CD4-positive, alpha-beta T cell treated with Interleukin-4 for 1 hour (primary cell): ENCODE measurements around the gene ITGA11.
"Not testable (repeated sequence)": the region's sequence is repeated elsewhere in the genome, so short reads cannot be mapped to it uniquely, and the experiment has no call there.

Experiments used
- DNase-seq, 2 donors: peaks; one replicate each; pipeline ENCODE4 v3.0.0-alpha.2; 2020 to 2022

The ITGA11 gene

DNA sequence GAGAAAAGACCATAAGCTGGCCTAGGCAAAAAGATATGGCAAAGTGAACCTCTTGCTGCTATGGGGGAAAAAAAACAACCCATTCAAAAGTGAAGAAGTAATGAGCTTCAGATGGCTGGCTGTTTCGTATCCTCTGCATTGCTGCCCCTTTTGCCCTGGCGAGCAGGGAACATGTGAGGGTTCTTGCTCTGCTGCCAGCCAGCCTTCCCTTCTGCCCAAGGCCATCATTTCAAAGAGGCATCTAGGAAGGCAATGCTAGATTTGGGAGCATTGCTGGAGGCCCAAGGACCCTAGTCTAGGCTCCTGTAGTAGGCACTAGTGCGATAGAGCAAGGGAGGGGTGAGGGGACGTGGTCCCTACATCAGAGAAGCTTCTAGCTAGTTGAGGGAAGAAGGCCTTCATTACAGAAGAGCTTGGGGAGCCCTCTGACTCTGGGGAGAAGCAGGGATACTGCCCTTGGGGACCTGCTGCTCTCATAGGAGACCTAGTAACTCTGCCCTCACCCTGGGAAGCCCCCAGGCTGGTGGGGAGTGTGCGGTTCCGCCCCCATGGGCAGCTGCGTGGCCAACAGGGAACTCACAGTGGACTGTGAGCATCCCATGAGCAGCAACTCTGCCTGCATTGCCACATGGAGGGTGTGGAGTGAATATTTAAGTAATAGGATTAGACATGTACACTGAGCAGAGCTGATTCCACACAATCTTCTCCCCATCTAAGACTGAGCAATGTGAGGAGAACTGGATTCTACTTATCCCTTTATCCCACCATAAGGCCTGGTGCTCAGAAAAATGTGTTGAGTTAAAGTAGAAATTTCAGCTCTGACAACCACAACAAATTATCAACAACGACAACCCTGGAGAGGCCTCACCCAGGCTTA, 21.3 kb downstream of the ITGA11 start:
- no peak for DNase-seq

GRCh38 chr15:68409736-68410370, 22.1 kb downstream of the ITGA11 start:
- no peak for DNase-seq

DNA sequence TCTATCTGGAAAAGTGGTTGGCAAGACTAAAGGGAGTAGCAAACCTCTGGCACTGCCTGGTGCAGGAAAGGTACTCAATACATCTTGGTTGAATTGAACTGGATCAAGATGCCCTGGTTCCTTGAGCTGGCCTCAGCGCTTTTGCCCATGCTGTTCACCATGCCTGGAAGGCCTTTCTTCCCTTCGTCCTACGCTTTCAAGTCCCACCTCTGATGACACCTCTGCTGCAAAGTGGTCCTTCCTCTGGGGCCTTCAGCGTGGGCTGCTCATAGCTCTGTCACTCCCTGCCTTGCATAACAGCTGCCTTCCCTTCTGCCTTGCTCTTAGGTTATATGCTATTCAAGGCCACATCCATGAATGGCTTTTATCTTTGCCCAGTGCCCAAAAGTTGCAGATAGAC, 23.0 kb downstream of the ITGA11 start:
- DNase-seq = no peak

GRCh38 chr15:68407886-68408881, 23.8 kb downstream of the ITGA11 start:
- DNase-seq = no peak

- no peak for DNase-seq
Measured at GRCh38 chr15:68407141-68407885, 24.6 kb downstream of the ITGA11 start.

- DNase-seq = no peak
Measured at GRCh38 chr15:68405378-68406250, 26.3 kb downstream of the ITGA11 start.

DNA sequence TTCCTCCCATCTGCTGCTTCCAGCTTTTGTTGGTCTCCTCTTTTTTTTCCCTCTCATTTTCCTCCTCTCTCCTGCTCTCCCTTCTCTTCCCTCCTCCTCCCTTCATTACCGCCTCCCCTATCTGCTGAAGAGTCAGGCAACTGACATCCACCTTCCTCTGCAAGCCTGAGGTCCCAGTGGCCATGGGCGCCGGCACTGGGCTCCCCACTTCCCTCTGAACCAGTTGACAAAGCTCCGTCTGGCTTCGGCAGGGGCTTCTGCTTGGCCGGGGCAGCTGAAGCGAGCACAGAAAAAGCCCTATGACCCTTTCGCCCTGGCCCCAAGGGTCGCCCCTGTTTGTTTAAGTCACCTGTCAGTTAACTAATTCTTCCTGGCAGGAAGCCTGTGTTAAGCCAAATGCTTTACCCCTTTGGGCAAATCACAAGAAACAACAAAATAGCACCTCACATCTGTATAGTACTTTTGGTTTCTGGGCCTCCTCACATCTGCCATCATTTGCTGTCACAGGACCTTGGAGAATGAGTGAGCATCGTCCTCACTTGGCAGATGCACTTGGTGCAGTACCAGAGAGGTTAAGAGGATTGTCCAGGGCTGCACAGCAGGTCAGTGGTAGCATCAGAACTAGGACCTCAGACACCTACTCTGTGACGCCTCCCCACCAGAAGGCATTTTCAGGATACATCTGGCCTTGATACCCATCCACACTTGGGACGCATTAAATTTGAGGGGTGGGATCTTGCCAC, 27.7 kb downstream of the ITGA11 start:
- no peak for DNase-seq

- DNase-seq = no peak
Measured at GRCh38 chr15:68403161-68403941, 28.6 kb downstream of the ITGA11 start.

GRCh38 chr15:68402432-68403160, 29.4 kb downstream of the ITGA11 start:
- no peak for DNase-seq

GRCh38 chr15:68401496-68402431, 30.2 kb downstream of the ITGA11 start:
- DNase-seq = no peak

DNA sequence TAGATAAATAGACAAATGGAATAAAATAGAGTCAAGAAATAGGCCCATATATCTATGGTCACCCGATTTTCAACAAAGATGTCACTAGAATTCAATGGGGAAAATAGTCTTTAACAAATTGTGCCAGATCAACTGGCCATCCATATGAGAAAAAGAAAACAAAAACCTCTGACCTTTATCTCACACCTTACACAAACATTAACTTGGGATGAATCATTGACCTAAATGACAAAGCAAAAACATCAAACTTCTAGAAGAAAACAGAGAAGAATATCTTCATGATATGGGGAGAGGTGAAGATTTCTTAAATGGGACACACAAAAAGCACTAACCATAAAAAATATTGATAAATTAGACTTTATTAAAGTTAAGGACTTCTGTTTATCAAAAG, 31.9 kb downstream of the ITGA11 start:
- no peak for DNase-seq

DNA sequence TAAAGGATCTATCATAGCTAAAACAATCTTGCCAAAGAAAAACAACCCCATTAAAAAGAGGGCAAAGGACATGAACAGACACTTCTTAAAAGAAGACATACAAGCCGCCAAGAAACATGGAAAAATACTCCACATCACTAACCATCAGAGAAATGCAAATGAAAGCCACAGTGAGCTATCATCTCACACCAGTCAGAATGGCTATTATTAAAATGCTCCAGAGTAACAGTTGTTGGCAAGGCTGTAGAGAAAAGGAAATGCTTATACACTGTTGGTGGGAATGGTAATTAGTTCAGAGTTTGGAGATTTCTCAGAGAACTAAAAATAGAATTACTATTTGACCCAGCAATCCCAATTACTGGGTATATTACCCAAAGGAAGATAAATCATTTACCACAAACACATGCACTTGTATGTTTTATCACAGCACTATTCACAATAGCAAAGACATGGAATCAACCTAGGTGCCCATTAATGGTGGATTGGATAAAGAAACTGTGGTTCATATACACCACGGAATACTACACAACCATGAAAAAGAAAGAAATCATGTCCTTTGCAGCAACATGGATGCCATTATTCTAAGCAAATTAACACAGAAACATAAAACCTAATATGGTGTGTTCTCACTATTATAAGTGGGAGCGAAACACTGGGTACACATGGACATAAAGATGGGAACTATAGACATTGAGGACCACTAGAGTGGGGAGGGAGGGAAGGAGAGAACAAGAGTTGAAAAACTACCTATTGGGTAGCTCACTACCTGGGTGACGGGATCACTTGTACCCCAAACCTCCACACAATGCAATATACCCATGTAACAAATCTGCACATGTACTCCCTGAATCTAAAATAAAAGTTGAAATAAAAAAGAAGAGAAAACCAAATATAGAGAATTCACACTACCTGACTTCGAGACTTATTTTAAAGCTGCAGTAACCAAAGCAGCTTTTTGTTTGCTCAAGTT, 32.6 kb downstream of the ITGA11 start:
- DNase-seq = no peak

DNA sequence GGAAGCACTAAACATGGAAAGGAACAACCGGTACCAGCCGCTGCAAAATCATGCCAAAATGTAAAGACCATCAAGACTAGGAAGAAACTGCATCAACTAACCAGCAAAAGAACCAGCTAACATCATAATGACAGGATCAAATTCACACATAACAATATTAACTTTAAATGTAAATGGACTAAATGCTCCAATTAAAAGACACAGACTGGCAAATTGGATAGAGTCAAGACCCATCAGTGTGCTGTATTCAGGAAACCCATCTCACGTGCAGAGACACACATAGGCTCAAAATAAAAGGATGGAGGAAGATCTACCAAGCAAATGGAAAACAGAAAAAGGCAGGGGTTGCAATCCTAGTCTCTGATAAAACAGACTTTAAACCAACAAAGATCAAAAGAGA, 34.0 kb downstream of the ITGA11 start:
- DNase-seq = not testable (repeated sequence)

DNA sequence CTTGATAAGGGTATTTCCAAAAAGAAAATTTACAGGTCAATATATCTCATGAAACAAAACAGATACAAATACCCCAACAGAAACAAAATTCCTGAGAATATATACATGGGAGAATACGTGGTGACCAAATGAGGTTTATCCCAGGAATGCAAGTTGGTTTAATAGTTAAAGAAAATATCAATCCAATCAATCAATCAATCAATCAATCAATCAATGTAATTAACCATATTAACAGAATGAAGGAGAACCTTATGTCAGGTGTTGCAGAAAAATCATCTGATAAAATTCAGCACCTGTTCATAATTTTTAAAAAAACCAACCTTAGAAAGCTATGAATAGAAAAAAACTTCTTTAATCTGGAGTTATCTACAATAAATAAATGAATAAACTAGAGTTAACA, 35.9 kb downstream of the ITGA11 start:
- DNase-seq = no peak

DNA sequence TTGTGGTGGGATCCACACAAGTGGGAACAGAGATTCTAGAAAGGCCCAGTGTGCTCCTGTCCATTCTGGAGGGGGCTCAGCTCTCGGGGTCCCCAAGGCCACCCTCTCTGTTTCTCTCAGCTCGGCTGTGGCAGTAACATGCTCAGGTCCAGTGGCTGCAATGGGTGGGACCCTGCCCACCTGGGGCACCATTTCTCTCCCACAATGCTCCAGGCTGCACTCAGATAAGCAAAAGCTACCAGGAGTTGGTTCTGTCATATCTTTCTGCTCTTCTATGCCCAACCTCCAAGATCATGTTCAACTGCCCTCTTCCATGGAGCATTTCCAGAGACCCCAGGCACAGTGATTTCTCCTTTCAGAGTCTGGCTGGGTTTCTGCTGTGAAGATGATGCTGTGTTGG, 40.8 kb downstream of the ITGA11 start:
- DNase-seq = no peak

GRCh38 chr15:68389936-68390817, 41.8 kb downstream of the ITGA11 start:
- peak in 1 of 2 donors; percentile 12 for DNase-seq
